ENCODE results near the gene GRHPR.
"Not testable (repeated sequence)": the region's sequence is repeated elsewhere in the genome, so short reads cannot be mapped to it uniquely, and the experiment has no call there.

GRCh38 chr9:37473982-37474381 is 51.5 kb downstream of the GRHPR start:
- not testable (repeated sequence) for TF ChIP-seq POLR2A (IDR thresholded peaks at IDR 0.05; ENCODE audit: low read length); HDAC2 (IDR thresholded peaks at IDR 0.05); MAFK (IDR thresholded peaks at IDR 0.05; ENCODE audit: partially characterized antibody); CTCF (IDR thresholded peaks at IDR 0.05); CHD2 (IDR thresholded peaks at IDR 0.05; ENCODE audit: low read length, partially characterized antibody); EP300 (IDR thresholded peaks at IDR 0.05); PHF8 (IDR thresholded peaks at IDR 0.05; ENCODE audit: borderline replicate concordance, low read depth); ZFP36 (IDR thresholded peaks at IDR 0.05; ENCODE audit: borderline replicate concordance, partially characterized antibody); NFE2L2 (conservative IDR thresholded peaks at IDR 0.05; ENCODE audit: low read length); REST (IDR thresholded peaks at IDR 0.05); KDM1A (IDR thresholded peaks at IDR 0.05; ENCODE audit: low read depth); RFX5 (IDR thresholded peaks at IDR 0.05); HOXB13 (CRISPR knock-in tag; IDR thresholded peaks at IDR 0.05; ENCODE audit: low read depth)

All from A549 (cell line).